ENCODE data around the gene HOXD4. TPM values are rescaled to one million over a fixed set of nuclear protein-coding genes. Genes with fewer than 3 reads are reported as not detected.
A peak's percentile ranks its signal among the peaks of the same experiment; 100 is the strongest.

HOXD4 gene
- total RNA-seq, 1 experiment from 2014 or later = not detected

- intact Hi-C loops (cut with micrococcal nuclease; ENCODE audit: unreplicated experiment) = no loop called here
- Mint-ChIP-seq H3K9me3 (ENCODE audit: low read depth, unreplicated experiment) (no peaks in the 10 kb centered on the region), H3K27me3 (ENCODE audit: unreplicated experiment) (peaks cover 30% of the 10 kb centered on the region), H3K4me1 (ENCODE audit: low read depth, unreplicated experiment) (peaks cover 9% of the 10 kb centered on the region), H3K4me3 (ENCODE audit: low read depth, unreplicated experiment) (no peak overlapping the region), H3K36me3 (ENCODE audit: insufficient read depth, unreplicated experiment) (no peaks in the 10 kb centered on the region), H3K27ac (ENCODE audit: unreplicated experiment) (no peak overlapping the region)
- CTCF ChIA-PET = no interaction called here
- no peak for TF ChIP-seq CTCF (IDR thresholded peaks at IDR 0.05; ENCODE audit: unreplicated experiment)
- no peak for DNase-seq
- BruUV-seq (replicated peaks) = no TSS peak
Observed at GRCh38 chr2:176103742-176104315, 47.5 kb upstream of the HOXD4 start.

GRCh38 chr2:176104316-176105077 lies 46.9 kb upstream of the HOXD4 start:
- CTCF ChIA-PET = no interaction called here
- no peaks in the 10 kb centered on the region for H3K36me3 Mint-ChIP-seq (ENCODE audit: insufficient read depth, unreplicated experiment)
- H3K27me3 Mint-ChIP-seq (ENCODE audit: unreplicated experiment) = peaks cover 37% of the 10 kb centered on the region
- intact Hi-C loops (cut with micrococcal nuclease; ENCODE audit: unreplicated experiment) = no loop called here
- no peak overlapping the region for H3K4me3 Mint-ChIP-seq (ENCODE audit: low read depth, unreplicated experiment)
- DNase-seq = no peak
- BruUV-seq (replicated peaks) = no TSS peak
- H3K9me3 Mint-ChIP-seq (ENCODE audit: low read depth, unreplicated experiment) = no peaks in the 10 kb centered on the region
- TF ChIP-seq CTCF (IDR thresholded peaks at IDR 0.05; ENCODE audit: unreplicated experiment) = no peak
- H3K27ac Mint-ChIP-seq (ENCODE audit: unreplicated experiment) = no peak overlapping the region
- H3K4me1 Mint-ChIP-seq (ENCODE audit: low read depth, unreplicated experiment) = peaks cover 9% of the 10 kb centered on the region

- intact Hi-C loops (cut with micrococcal nuclease; ENCODE audit: unreplicated experiment) = no loop called here
- CTCF ChIA-PET = no interaction called here
- TF ChIP-seq CTCF (IDR thresholded peaks at IDR 0.05; ENCODE audit: unreplicated experiment) = no peak
- Mint-ChIP-seq H3K27me3 (ENCODE audit: unreplicated experiment) (peaks cover 41% of the 10 kb centered on the region), H3K4me1 (ENCODE audit: low read depth, unreplicated experiment) (peaks cover 9% of the 10 kb centered on the region), H3K27ac (ENCODE audit: unreplicated experiment) (no peak overlapping the region), H3K36me3 (ENCODE audit: insufficient read depth, unreplicated experiment) (no peaks in the 10 kb centered on the region), H3K4me3 (ENCODE audit: low read depth, unreplicated experiment) (no peak overlapping the region), H3K9me3 (ENCODE audit: low read depth, unreplicated experiment) (no peaks in the 10 kb centered on the region)
- no TSS peak for BruUV-seq (replicated peaks)
- no peak for DNase-seq
Observed at GRCh38 chr2:176105078-176105729, 46.1 kb upstream of the HOXD4 start.

GRCh38 chr2:176105730-176106580 lies 45.4 kb upstream of the HOXD4 start:
- peak overlapping the region; percentile 18 for H3K4me3 Mint-ChIP-seq (ENCODE audit: low read depth, unreplicated experiment)
- peaks cover 9% of the 10 kb centered on the region for H3K4me1 Mint-ChIP-seq (ENCODE audit: low read depth, unreplicated experiment)
- no peaks in the 10 kb centered on the region for H3K36me3 Mint-ChIP-seq (ENCODE audit: insufficient read depth, unreplicated experiment)
- H3K9me3 Mint-ChIP-seq (ENCODE audit: low read depth, unreplicated experiment) = no peaks in the 10 kb centered on the region
- intact Hi-C loops (cut with micrococcal nuclease; ENCODE audit: unreplicated experiment) = no loop called here
- H3K27me3 Mint-ChIP-seq (ENCODE audit: unreplicated experiment) = peaks cover 41% of the 10 kb centered on the region
- DNase-seq = no peak
- CTCF ChIA-PET = no interaction called here
- no peak for TF ChIP-seq CTCF (IDR thresholded peaks at IDR 0.05; ENCODE audit: unreplicated experiment)
- BruUV-seq (replicated peaks) = no TSS peak
- peak overlapping the region; percentile 0 for H3K27ac Mint-ChIP-seq (ENCODE audit: unreplicated experiment)

Data from Calu3 (cell line).